Measurements from ENCODE around the gene HES7.
A peak's percentile ranks its signal among the peaks of the same experiment; 100 is the strongest.

The HES7 gene

GRCh38 chr17:8159459-8160223 lies 35.7 kb upstream of the HES7 start:
- Mint-ChIP-seq H3K27ac (peak overlapping the region; percentile 96), H3K4me1 (ENCODE audit: low read depth) (peaks cover 54% of the 10 kb centered on the region), H3K9me3 (no peaks in the 10 kb centered on the region), H3K4me3 (peak overlapping the region; percentile 74), H3K27me3 (no peaks in the 10 kb centered on the region), H3K36me3 (ENCODE audit: low read depth) (peaks cover 30% of the 10 kb centered on the region)

GRCh38 chr17:8159032-8159400 lies 35.1 kb upstream of the HES7 start:
- no peaks in the 10 kb centered on the region for H3K27me3 Mint-ChIP-seq
- H3K27ac Mint-ChIP-seq: peak overlapping the region; percentile 96
- peak overlapping the region; percentile 52 for H3K4me3 Mint-ChIP-seq
- peaks cover 48% of the 10 kb centered on the region for H3K4me1 Mint-ChIP-seq (ENCODE audit: low read depth)
- H3K9me3 Mint-ChIP-seq: no peaks in the 10 kb centered on the region
- H3K36me3 Mint-ChIP-seq (ENCODE audit: low read depth): peaks cover 30% of the 10 kb centered on the region

- Mint-ChIP-seq H3K4me1 (ENCODE audit: low read depth) (peaks cover 42% of the 10 kb centered on the region), H3K9me3 (no peaks in the 10 kb centered on the region), H3K4me3 (peak overlapping the region; percentile 52), H3K27ac (peak overlapping the region; percentile 85), H3K36me3 (ENCODE audit: low read depth) (peaks cover 30% of the 10 kb centered on the region), H3K27me3 (no peaks in the 10 kb centered on the region)
Measured at GRCh38 chr17:8158267-8159031, 34.5 kb upstream of the HES7 start.

GRCh38 chr17:8156246-8156992 lies 32.5 kb upstream of the HES7 start:
- Mint-ChIP-seq H3K27me3 (no peaks in the 10 kb centered on the region), H3K27ac (no peak overlapping the region), H3K36me3 (ENCODE audit: low read depth) (peaks cover 27% of the 10 kb centered on the region), H3K4me1 (ENCODE audit: low read depth) (peaks cover 35% of the 10 kb centered on the region), H3K9me3 (no peaks in the 10 kb centered on the region), H3K4me3 (no peak overlapping the region)

- Mint-ChIP-seq H3K4me1 (ENCODE audit: low read depth) (peaks cover 34% of the 10 kb centered on the region), H3K36me3 (ENCODE audit: low read depth) (peaks cover 22% of the 10 kb centered on the region), H3K9me3 (no peaks in the 10 kb centered on the region), H3K27ac (no peak overlapping the region), H3K4me3 (no peak overlapping the region), H3K27me3 (no peaks in the 10 kb centered on the region)
Measured at GRCh38 chr17:8155996-8156245, 32.0 kb upstream of the HES7 start.

GRCh38 chr17:8155231-8155995 lies 31.5 kb upstream of the HES7 start:
- Mint-ChIP-seq H3K36me3 (ENCODE audit: low read depth) (peaks cover 17% of the 10 kb centered on the region), H3K27me3 (no peaks in the 10 kb centered on the region), H3K27ac (no peak overlapping the region), H3K9me3 (no peaks in the 10 kb centered on the region), H3K4me1 (ENCODE audit: low read depth) (peaks cover 34% of the 10 kb centered on the region), H3K4me3 (no peak overlapping the region)

- Mint-ChIP-seq H3K4me3 (no peak overlapping the region), H3K4me1 (ENCODE audit: low read depth) (peaks cover 33% of the 10 kb centered on the region), H3K36me3 (ENCODE audit: low read depth) (peaks cover 11% of the 10 kb centered on the region), H3K27ac (no peak overlapping the region), H3K27me3 (no peaks in the 10 kb centered on the region), H3K9me3 (no peaks in the 10 kb centered on the region)
Measured at GRCh38 chr17:8154608-8155155, 30.8 kb upstream of the HES7 start.

GRCh38 chr17:8153957-8154607 lies 30.2 kb upstream of the HES7 start:
- Mint-ChIP-seq H3K4me3 (no peak overlapping the region), H3K9me3 (no peaks in the 10 kb centered on the region), H3K27me3 (no peaks in the 10 kb centered on the region), H3K27ac (no peak overlapping the region), H3K36me3 (ENCODE audit: low read depth) (peaks cover 13% of the 10 kb centered on the region), H3K4me1 (ENCODE audit: low read depth) (peaks cover 27% of the 10 kb centered on the region)

- Mint-ChIP-seq H3K36me3 (ENCODE audit: low read depth) (peaks cover 13% of the 10 kb centered on the region), H3K9me3 (no peaks in the 10 kb centered on the region), H3K27ac (no peak overlapping the region), H3K4me1 (ENCODE audit: low read depth) (peaks cover 22% of the 10 kb centered on the region), H3K27me3 (no peaks in the 10 kb centered on the region), H3K4me3 (no peak overlapping the region)
Measured at GRCh38 chr17:8153525-8153956, 29.6 kb upstream of the HES7 start.

GRCh38 chr17:8153031-8153451 lies 29.1 kb upstream of the HES7 start:
- H3K9me3 Mint-ChIP-seq: no peaks in the 10 kb centered on the region
- H3K4me3 Mint-ChIP-seq: peak overlapping the region; percentile 93
- peaks cover 19% of the 10 kb centered on the region for H3K4me1 Mint-ChIP-seq (ENCODE audit: low read depth)
- no peak overlapping the region for H3K27ac Mint-ChIP-seq
- no peaks in the 10 kb centered on the region for H3K27me3 Mint-ChIP-seq
- H3K36me3 Mint-ChIP-seq (ENCODE audit: low read depth): peaks cover 16% of the 10 kb centered on the region

GRCh38 chr17:8152112-8152775 lies 28.3 kb upstream of the HES7 start, which contains the start of gene PER1:
Gene PER1 (minus strand): TSS chr17:8152404. CDS start chr17:8150706, 1,698 bp downstream.
- Mint-ChIP-seq H3K4me3 (peak within 1 kb of the TSS; percentile 93), H3K4me1 (ENCODE audit: low read depth) (peaks cover 19% of the 10 kb centered on the region), H3K9me3 (no peaks in the 10 kb centered on the region), H3K27ac (no peak within 1 kb of the TSS), H3K27me3 (no peaks in the 10 kb centered on the region), H3K36me3 (ENCODE audit: low read depth) (peaks cover 21% of the 10 kb centered on the region)

GRCh38 chr17:8151641-8152111 lies 27.8 kb upstream of the HES7 start:
- Mint-ChIP-seq H3K4me3 (peak overlapping the region; percentile 93), H3K36me3 (ENCODE audit: low read depth) (peaks cover 25% of the 10 kb centered on the region), H3K27me3 (no peaks in the 10 kb centered on the region), H3K4me1 (ENCODE audit: low read depth) (peaks cover 19% of the 10 kb centered on the region), H3K9me3 (no peaks in the 10 kb centered on the region), H3K27ac (no peak overlapping the region)

- Mint-ChIP-seq H3K27me3 (no peaks in the 10 kb centered on the region), H3K9me3 (no peaks in the 10 kb centered on the region), H3K27ac (peak overlapping the region; percentile 71), H3K36me3 (ENCODE audit: low read depth) (peaks cover 30% of the 10 kb centered on the region), H3K4me3 (peak overlapping the region; percentile 93), H3K4me1 (ENCODE audit: low read depth) (peaks cover 19% of the 10 kb centered on the region)
Measured at GRCh38 chr17:8151120-8151640, 27.3 kb upstream of the HES7 start.
